ENCODE results near the gene GRK3.

The GRK3 gene

GRCh38 chr22:25669253-25670069 lies 105.0 kb downstream of the GRK3 start:
- DNase-seq = no peak

DNA sequence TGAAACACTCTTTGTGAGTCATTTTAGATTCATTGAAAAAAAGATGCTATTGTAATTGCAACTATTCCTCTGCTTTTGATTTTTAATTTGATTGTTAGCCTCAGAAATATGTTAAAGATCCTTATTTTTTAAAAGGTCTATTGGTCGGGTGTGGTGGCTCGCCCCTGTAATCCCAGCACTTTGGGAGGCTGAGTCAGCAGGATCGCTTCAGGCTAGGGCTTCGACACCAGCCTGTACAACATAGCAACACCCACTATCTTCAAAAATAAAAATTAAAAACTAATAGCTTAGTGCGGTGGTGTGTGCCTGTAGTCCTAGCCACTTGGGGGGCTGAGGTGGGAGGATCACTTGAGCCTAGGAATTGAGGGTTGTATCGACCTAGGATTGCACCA lies 105.6 kb downstream of the GRK3 start:
- no peak for DNase-seq

- no peak for DNase-seq
These were observed 108.0 kb downstream of the GRK3 start for GRCh38 chr22:25672289-25673084.

DNA sequence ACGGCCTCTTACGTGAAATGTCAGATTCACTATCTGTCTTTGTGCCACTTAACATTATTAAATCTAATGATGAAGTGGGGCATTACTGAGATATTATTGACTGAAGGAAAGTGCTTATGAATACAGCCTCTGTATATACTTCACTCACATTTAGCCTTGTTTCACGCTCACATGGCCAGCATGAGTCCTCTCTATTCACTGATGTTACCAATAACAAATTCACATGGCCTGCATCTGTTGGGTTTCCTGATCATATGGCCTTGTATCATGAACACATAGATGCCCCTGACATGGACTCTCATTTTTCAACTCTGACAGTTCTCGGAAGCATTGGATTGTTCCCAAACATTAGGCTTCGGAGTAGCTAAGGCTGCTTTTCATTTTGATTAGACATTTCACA lies 109.2 kb downstream of the GRK3 start:
- no peak for DNase-seq

- DNase-seq = no peak
These were observed 113.2 kb downstream of the GRK3 start for GRCh38 chr22:25677631-25678030.

- no peak for DNase-seq
These were observed 115.6 kb downstream of the GRK3 start for GRCh38 chr22:25680051-25680450.

DNA sequence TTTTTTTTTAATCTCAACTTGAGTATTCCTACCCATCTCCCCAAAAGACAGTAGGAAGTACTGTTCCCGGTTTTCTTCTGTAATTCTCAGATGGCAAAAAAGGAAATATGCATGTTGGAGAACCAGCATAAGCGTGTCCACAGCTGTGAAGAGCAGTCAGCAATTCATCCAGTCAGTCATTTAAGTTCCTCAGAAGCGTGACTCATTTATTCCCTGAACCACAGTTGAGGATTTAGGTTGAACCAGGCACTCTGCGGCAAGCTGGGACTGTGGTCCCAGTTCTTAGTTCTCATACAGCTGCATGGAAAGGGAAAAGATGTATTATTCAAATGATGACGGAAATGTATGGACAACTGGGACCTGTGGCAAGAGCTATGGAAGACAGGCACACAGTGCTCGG lies 116.5 kb downstream of the GRK3 start:
- DNase-seq = no peak

DNA sequence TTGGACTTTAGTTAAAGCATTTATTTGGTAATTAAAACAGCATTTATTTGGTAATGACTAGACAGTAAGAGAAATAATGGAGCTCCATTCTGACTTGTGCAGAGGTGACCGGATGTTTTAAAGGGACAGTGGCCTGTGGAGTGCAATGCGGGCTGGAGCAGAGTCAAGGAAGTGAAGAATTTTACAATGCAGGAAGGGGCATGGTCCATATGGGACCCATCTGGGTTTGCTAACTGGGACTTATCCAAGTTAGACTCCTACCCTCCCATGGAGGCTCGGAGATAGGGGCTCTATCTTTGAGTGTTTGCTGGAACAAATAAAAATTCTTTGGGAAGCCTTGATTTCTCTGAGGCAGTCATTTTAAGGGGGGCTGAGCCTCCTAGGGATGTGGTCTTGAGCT lies 117.6 kb downstream of the GRK3 start:
- no peak for DNase-seq

GRCh38 chr22:25688627-25689026 lies 124.2 kb downstream of the GRK3 start:
- DNase-seq = no peak

GRCh38 chr22:25689631-25690030 lies 125.2 kb downstream of the GRK3 start:
- no peak for DNase-seq

DNA sequence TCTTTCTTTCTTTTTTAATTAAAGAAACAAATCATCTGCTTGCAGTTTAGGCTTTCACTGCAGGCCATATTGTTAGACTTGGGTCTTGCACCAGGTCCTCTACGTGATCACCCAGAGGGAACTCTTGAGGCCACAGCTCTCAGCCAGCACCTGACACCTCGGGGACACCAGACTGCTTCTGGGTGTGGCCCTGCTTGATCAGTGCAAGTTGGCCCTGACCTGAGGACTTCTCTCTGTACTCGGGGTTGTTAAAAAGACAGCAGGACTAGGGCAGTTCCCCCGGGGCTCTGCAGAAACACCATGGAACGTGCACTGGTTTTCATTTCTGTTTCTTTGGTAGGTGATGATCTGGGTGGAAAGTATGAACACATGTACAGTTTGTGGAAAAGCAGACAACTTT lies 126.3 kb downstream of the GRK3 start:
- DNase-seq = no peak

DNA sequence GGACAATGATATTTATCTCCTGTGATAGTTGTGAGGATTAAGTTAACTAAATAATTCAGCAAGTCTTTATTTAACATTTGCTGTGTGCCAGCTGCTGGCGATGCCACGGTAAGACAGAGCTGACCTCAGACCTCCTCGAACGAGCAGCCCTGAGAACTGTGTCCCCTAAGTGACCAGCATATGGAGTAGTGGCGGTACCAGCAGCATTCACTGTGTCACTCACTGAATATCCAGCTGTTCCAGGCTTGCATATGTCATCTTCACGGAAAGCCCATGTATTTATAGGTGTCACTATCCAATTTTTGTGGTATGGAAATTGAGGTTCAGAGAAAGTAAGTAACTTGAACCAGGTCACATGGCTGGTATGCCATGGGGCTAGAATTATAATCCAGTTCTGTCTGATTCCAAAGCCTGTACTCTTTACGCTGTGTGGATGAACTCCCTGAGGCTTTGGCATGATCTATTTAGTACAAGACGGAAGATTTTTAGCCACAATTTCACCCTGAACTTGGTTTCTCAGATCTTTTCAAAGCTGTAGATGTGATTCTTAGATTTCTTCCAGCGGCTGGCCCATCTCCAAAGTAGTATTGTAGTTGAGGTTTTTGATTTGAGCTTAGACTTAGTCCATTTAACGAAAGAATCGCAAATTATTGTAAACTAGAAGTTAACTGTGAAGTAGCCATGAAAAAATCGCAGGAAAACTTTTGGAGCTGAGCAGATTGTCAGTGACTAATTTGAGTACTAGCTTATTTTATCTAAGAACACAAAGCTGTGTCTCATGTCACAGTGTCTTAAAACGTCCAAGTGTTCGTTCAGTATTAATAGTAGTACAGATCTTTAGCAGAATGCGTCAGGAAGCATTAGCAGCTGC lies 128.2 kb downstream of the GRK3 start:
- no peak for DNase-seq

GRCh38 chr22:25693268-25693565 lies 128.7 kb downstream of the GRK3 start:
- DNase-seq = no peak

GRCh38 chr22:25694196-25694907 lies 129.9 kb downstream of the GRK3 start:
- no peak for DNase-seq

- DNase-seq = no peak
These were observed 130.7 kb downstream of the GRK3 start for GRCh38 chr22:25695146-25695545.

GRCh38 chr22:25696763-25697162 lies 132.3 kb downstream of the GRK3 start:
- DNase-seq = no peak

- no peak for DNase-seq
These were observed 132.7 kb downstream of the GRK3 start for GRCh38 chr22:25697181-25697664.

DNA sequence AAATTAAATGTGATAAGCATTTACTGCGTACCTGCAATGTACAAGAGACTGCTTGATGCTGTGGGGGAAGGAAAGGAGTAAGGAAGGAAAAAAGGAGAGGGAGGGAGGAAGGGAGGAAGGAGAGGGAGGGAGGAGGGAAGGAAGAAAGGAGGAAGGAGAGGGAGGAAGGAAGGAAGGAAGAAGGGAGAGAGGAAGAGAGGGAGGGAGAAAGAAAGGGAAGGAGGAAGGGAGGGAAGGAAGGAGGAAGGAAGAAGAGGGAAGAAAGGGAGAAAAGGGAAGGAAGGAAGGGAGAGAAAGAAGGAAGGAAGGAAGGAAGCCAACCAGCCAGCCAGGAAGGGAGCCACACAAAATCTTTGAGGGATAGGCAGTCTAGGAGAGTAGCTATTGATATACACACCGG lies 133.5 kb downstream of the GRK3 start:
- no peak for DNase-seq

- DNase-seq = no peak
These were observed 134.0 kb downstream of the GRK3 start for GRCh38 chr22:25698461-25698860.

GRCh38 chr22:25698978-25699377 lies 134.5 kb downstream of the GRK3 start:
- DNase-seq = no peak

- DNase-seq = no peak
These were observed 136.7 kb downstream of the GRK3 start for GRCh38 chr22:25701056-25701780.

DNA sequence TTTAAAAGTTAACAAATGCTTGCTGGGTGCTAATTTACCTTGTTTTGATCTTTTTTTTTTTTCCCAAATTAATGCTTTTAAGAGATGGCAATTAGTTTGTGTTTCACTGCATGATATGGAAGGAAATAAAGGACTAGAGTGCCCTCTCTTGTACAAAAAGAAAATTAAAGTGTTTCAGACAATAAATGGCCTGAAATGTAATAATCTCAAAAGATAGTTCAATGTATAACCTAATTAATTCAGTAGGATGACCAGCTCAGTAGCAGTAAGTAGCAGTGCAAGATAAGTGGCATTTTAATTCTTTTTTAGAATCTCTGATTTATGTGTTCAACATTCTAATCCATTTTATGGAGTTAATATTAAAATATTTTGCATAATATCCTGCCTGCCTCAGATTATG lies 137.6 kb downstream of the GRK3 start:
- no peak for DNase-seq
